HG03457 (cell line): ENCODE data around the gene GARNL3.

Experiments
- ATAC-seq: cut with Tn5 transposase; IDR thresholded peaks from one replicate; pipeline ENCODE4 v1.9.1; 2021; ENCODE audit warnings: moderate number of reproducible peaks; ENCODE audit not compliant: unreplicated experiment

GARNL3 gene

GRCh38 chr9:127264462-127265219, at the start of gene GARNL3:
Gene GARNL3, plus strand, starts transcription at chr9:127264774. Its CDS starts 104 bp downstream, at chr9:127264878.
- no peak for ATAC-seq

GRCh38 chr9:127215268-127216209, 49.0 kb upstream of the GARNL3 start:
- ATAC-seq = no peak

- no peak for ATAC-seq
Observed at GRCh38 chr9:127216210-127216887, 48.2 kb upstream of the GARNL3 start.

GRCh38 chr9:127216888-127217217, 47.7 kb upstream of the GARNL3 start:
- ATAC-seq = no peak

GRCh38 chr9:127218818-127219217, 45.8 kb upstream of the GARNL3 start:
- ATAC-seq = no peak

GRCh38 chr9:127219520-127219919, 45.1 kb upstream of the GARNL3 start:
- no peak for ATAC-seq

GRCh38 chr9:127221695-127222094, 42.9 kb upstream of the GARNL3 start:
- ATAC-seq = no peak

GRCh38 chr9:127222388-127223095, 42.0 kb upstream of the GARNL3 start:
- no peak for ATAC-seq

GRCh38 chr9:127223266-127223665, 41.3 kb upstream of the GARNL3 start:
- ATAC-seq = no peak

GRCh38 chr9:127223810-127224177, 40.8 kb upstream of the GARNL3 start:
- ATAC-seq = no peak

- ATAC-seq = peak; percentile 43
Observed at GRCh38 chr9:127224178-127224882, 40.2 kb upstream of the GARNL3 start.

- peak; percentile 27 for ATAC-seq
Observed at GRCh38 chr9:127224883-127225739, 39.5 kb upstream of the GARNL3 start.

- ATAC-seq = no peak
Observed at GRCh38 chr9:127225801-127226625, 38.6 kb upstream of the GARNL3 start.

GRCh38 chr9:127229691-127230417, 34.7 kb upstream of the GARNL3 start:
- ATAC-seq = no peak

GRCh38 chr9:127231666-127232065, 32.9 kb upstream of the GARNL3 start:
- ATAC-seq = no peak

- no peak for ATAC-seq
Observed at GRCh38 chr9:127232833-127233549, 31.6 kb upstream of the GARNL3 start.

- no peak for ATAC-seq
Observed at GRCh38 chr9:127233550-127233949, 31.0 kb upstream of the GARNL3 start.
